Astrocyte (in vitro differentiated cells and primary cell): ENCODE results near the gene PLXNB2. TPM values are rescaled to one million over a fixed set of nuclear protein-coding genes. Genes with fewer than 3 reads are reported as not detected.

Source experiments
- DNase-seq: peaks from one replicate; pipeline ENCODE4 v3.0.0-alpha.2; 2010; ENCODE audit warnings: low read depth
- FAIRE-seq: peaks from 2 replicates; lab custom pipeline; 2011; peaks lifted over from hg19 to GRCh38; lab: Jason Lieb, UNC
- H2AFZ ChIP-seq: 2 replicates; pipeline ENCODE4 v1.6.0; 2012; ENCODE audit warnings: low read depth, low read length, inconsistent platforms
- H3K27ac ChIP-seq: 2 replicates; pipeline ENCODE4 v1.5.1; 2011; ENCODE audit warnings: low read depth, low read length, inconsistent platforms
- H3K27me3 ChIP-seq: 2 replicates; pipeline ENCODE4 v1.6.0; 2011; ENCODE audit warnings: low read length, inconsistent platforms; ENCODE audit not compliant: insufficient read depth
- H3K36me3 ChIP-seq: 2 replicates; pipeline ENCODE4 v1.5.1; 2011; ENCODE audit warnings: low read length, inconsistent platforms; ENCODE audit not compliant: insufficient read depth
- H3K4me1 ChIP-seq: 2 replicates; pipeline ENCODE4 v1.5.1; 2011; ENCODE audit warnings: low read length, inconsistent platforms; ENCODE audit not compliant: insufficient read depth
- H3K4me2 ChIP-seq: 2 replicates; pipeline ENCODE4 v1.6.0; 2012; ENCODE audit warnings: low read length, inconsistent platforms
- H3K4me3 ChIP-seq: 2 replicates; pipeline ENCODE4 v1.5.1; 2011; ENCODE audit warnings: low read depth, mild to moderate bottlenecking, low read length, inconsistent platforms; ENCODE audit not compliant: insufficient read depth
- H3K79me2 ChIP-seq: 2 replicates; pipeline ENCODE4 v1.6.0; 2012; ENCODE audit warnings: mild to moderate bottlenecking, low read length, inconsistent platforms; ENCODE audit not compliant: insufficient read depth
- H3K9ac ChIP-seq: 2 replicates; pipeline ENCODE4 v1.6.0; 2012; ENCODE audit warnings: mild to moderate bottlenecking, low read length, inconsistent platforms
- H3K9me3 ChIP-seq: 2 replicates; pipeline ENCODE4 v1.5.1; 2012; ENCODE audit warnings: low read depth, mild to moderate bottlenecking, low read length, inconsistent platforms; ENCODE audit not compliant: insufficient read depth
- H4K20me1 ChIP-seq: 2 replicates; pipeline ENCODE4 v1.6.0; 2012; ENCODE audit warnings: low read length, inconsistent platforms; ENCODE audit not compliant: insufficient read depth
- H3K27ac Mint-ChIP-seq: one replicate; pipeline ENCODE4 v1.8.0; 2021; ENCODE audit warnings: mild to moderate bottlenecking, mixed read lengths; ENCODE audit not compliant: unreplicated experiment
- H3K27me3 Mint-ChIP-seq: one replicate; pipeline ENCODE4 v1.8.0; 2021; ENCODE audit warnings: low read depth, mixed read lengths; ENCODE audit not compliant: unreplicated experiment
- H3K36me3 Mint-ChIP-seq: one replicate; pipeline ENCODE4 v1.8.0; 2021; ENCODE audit warnings: low read depth, mixed read lengths; ENCODE audit not compliant: unreplicated experiment
- H3K4me1 Mint-ChIP-seq: one replicate; pipeline ENCODE4 v1.8.0; 2021; ENCODE audit warnings: low read depth, mixed read lengths; ENCODE audit not compliant: unreplicated experiment
- H3K4me3 Mint-ChIP-seq: one replicate; pipeline ENCODE4 v1.8.0; 2021; ENCODE audit warnings: mild to moderate bottlenecking, moderate library complexity, mixed read lengths; ENCODE audit not compliant: unreplicated experiment
- H3K9me3 Mint-ChIP-seq: one replicate; pipeline ENCODE4 v1.8.0; 2021; ENCODE audit warnings: mild to moderate bottlenecking, mixed read lengths; ENCODE audit not compliant: unreplicated experiment
- CTCF ChIP-seq: IDR thresholded peaks from 2 replicates; pipeline ENCODE4 v1.5.1; 2011; ENCODE audit warnings: low read depth, mild to moderate bottlenecking, inconsistent platforms, low read length, moderate library complexity; ENCODE audit not compliant: insufficient read depth
- EZH2 ChIP-seq: IDR thresholded peaks from 2 replicates; pipeline ENCODE4 v1.6.1; 2012; ENCODE audit warnings: mild to moderate bottlenecking, low read length, inconsistent platforms; ENCODE audit not compliant: insufficient read depth
- total RNA-seq: library from RNA; stranded (reverse); gene quantifications from 2 replicates; pipeline ENCODE4 v1.2.1, GENCODE V29; 2021

PLXNB2 gene
- total RNA-seq, 1 donor from 2014 or later = 327 TPM

GRCh38 chr22:50272044-50272802, 35.2 kb downstream of the PLXNB2 start:
- FAIRE-seq = no peak
- Histone ChIP-seq H2AFZ (no peak overlapping the region), H3K9ac (no peak overlapping the region), H3K27ac (no peak overlapping the region), H3K4me2 (peak overlapping the region; percentile 89), H3K4me1 (peaks cover 19% of the 10 kb centered on the region), H4K20me1 (peaks cover 49% of the 10 kb centered on the region), H3K9me3 (no peaks in the 10 kb centered on the region), H3K27me3 (no peaks in the 10 kb centered on the region), H3K79me2 (no peaks in the 10 kb centered on the region), H3K36me3 (peaks cover 3% of the 10 kb centered on the region), H3K4me3 (no peak overlapping the region)
- peak overlapping the region; percentile 34 for H3K27ac Mint-ChIP-seq
- no peaks in the 10 kb centered on the region for H3K9me3 Mint-ChIP-seq
- H3K4me3 Mint-ChIP-seq = no peak overlapping the region
- peaks cover 8% of the 10 kb centered on the region for H3K4me1 Mint-ChIP-seq
- TF ChIP-seq CTCF (no peak), EZH2 (no peak)
- H3K27me3 Mint-ChIP-seq = no peaks in the 10 kb centered on the region
- no peak for DNase-seq
- peaks cover under 1% of the 10 kb centered on the region for H3K36me3 Mint-ChIP-seq

- no peak for TF ChIP-seq EZH2
- no peak for TF ChIP-seq CTCF
- H3K36me3 ChIP-seq = peaks cover 3% of the 10 kb centered on the region
- no peak for DNase-seq
- peaks cover 46% of the 10 kb centered on the region for H4K20me1 ChIP-seq
- H3K4me1 ChIP-seq = peaks cover 19% of the 10 kb centered on the region
- peak overlapping the region; percentile 61 for H3K4me3 ChIP-seq
- no peak for FAIRE-seq
- Mint-ChIP-seq H3K4me1 (peaks cover 8% of the 10 kb centered on the region), H3K9me3 (no peaks in the 10 kb centered on the region), H3K27ac (no peak overlapping the region), H3K36me3 (no peaks in the 10 kb centered on the region), H3K4me3 (no peak overlapping the region), H3K27me3 (no peaks in the 10 kb centered on the region)
- no peak overlapping the region for H2AFZ ChIP-seq
- peak overlapping the region; percentile 39 for H3K9ac ChIP-seq
- no peaks in the 10 kb centered on the region for H3K79me2 ChIP-seq
- no peaks in the 10 kb centered on the region for H3K9me3 ChIP-seq
- H3K27ac ChIP-seq = no peak overlapping the region
- H3K4me2 ChIP-seq = peak overlapping the region; percentile 89
- no peaks in the 10 kb centered on the region for H3K27me3 ChIP-seq
These were observed 35.9 kb downstream of the PLXNB2 start for GRCh38 chr22:50271519-50271970.
